ENCODE data around the gene SCMH1.

The SCMH1 gene

GRCh38 chr1:41078193-41078592 is 163.9 kb downstream of the SCMH1 start:
- no peak for DNase-seq

GRCh38 chr1:41073971-41074370 is 168.1 kb downstream of the SCMH1 start:
- DNase-seq, result peak; percentile 84

- peak; percentile 37 for DNase-seq
Observed at GRCh38 chr1:41072051-41072450, 170.1 kb downstream of the SCMH1 start.

GRCh38 chr1:41056907-41057306 is 185.2 kb downstream of the SCMH1 start:
- no peak for DNase-seq

GRCh38 chr1:41053316-41053715 is 188.8 kb downstream of the SCMH1 start:
- DNase-seq, result no peak

GRCh38 chr1:41051022-41051421 is 191.1 kb downstream of the SCMH1 start:
- no peak for DNase-seq

- no peak for DNase-seq
Observed at GRCh38 chr1:41048540-41048939, 193.6 kb downstream of the SCMH1 start.

- no peak for DNase-seq
Observed at GRCh38 chr1:41046347-41046775, 195.7 kb downstream of the SCMH1 start.

- DNase-seq, result peak; percentile 48
Observed at GRCh38 chr1:41045740-41046139, 196.4 kb downstream of the SCMH1 start.

GRCh38 chr1:41044187-41044586 is 197.9 kb downstream of the SCMH1 start:
- DNase-seq, result no peak

GRCh38 chr1:41041614-41042270 is 200.4 kb downstream of the SCMH1 start:
- no peak for DNase-seq

GRCh38 chr1:41038110-41038509 is 204.0 kb downstream of the SCMH1 start:
- no peak for DNase-seq

GRCh38 chr1:41037116-41037903 is 204.8 kb downstream of the SCMH1 start:
- no peak for DNase-seq

GRCh38 chr1:41033272-41033671 is 208.8 kb downstream of the SCMH1 start:
- no peak for DNase-seq

- no peak for DNase-seq
Observed at GRCh38 chr1:41032147-41032546, 210.0 kb downstream of the SCMH1 start.

GRCh38 chr1:41030872-41031616 is 211.1 kb downstream of the SCMH1 start:
- DNase-seq, result no peak

GRCh38 chr1:41028034-41028642 is 214.0 kb downstream of the SCMH1 start:
- no peak for DNase-seq

GRCh38 chr1:41025979-41026819 is 215.9 kb downstream of the SCMH1 start:
- no peak for DNase-seq

GRCh38 chr1:41024953-41025352 is 217.2 kb downstream of the SCMH1 start:
- no peak for DNase-seq

- DNase-seq, result peak; percentile 28
Observed at GRCh38 chr1:41023279-41023990, 218.7 kb downstream of the SCMH1 start.

GRCh38 chr1:41022424-41022823 is 219.7 kb downstream of the SCMH1 start:
- no peak for DNase-seq
